K562 (cell line): ENCODE results near the gene ATP6V0D1. TPM values are rescaled to one million over a fixed set of nuclear protein-coding genes. Genes with fewer than 3 reads are reported as not detected.
A peak's percentile ranks its signal among the peaks of the same experiment; 100 is the strongest.

ENCODE experiments used
- ATAC-seq: fragments of 200-7000 bp; cut with Tn5 transposase; 3 replicates; pipeline ENCODE4 v1.9.1; 2020; ENCODE audit warnings: moderate library complexity
- BruUV-seq: library from RNA; stranded (reverse); fragments of 400-500 nt; replicated peaks from 2 replicates; lab custom pipeline; 2021; lab: Mats Ljungman, UMichigan
- CTCF ChIA-PET: fragments of 300-600 bp; formaldehyde crosslinking; extraction: SDS; loops from one replicate; lab custom pipeline; 2021; ENCODE audit warnings: low intra/inter-chr PET ratio; lab: Yijun Ruan, JAX
- POLR2A ChIA-PET: fragments of 300-600, 350-650 bp; sonication (Branson Sonifier 250); formaldehyde crosslinking; extraction: SDS; loops from one replicate; lab custom pipeline; 2021; ENCODE audit warnings: antibody characterized with exemption, inconsistent platforms; lab: Yijun Ruan, JAX
- DNase-seq, 4 experiments: peaks; one replicate each; pipeline versions ENCODE4 v3.0.0 to v3.0.0-alpha.2; 2011 to 2018; ENCODE audit warnings: low spot score in 3 of 4, mixed read lengths in 3 of 4; ENCODE audit errors: extremely low read depth in 1 of 4
- FAIRE-seq: peaks from 2 replicates; lab custom pipeline; 2011; peaks lifted over from hg19 to GRCh38; lab: Jason Lieb, UNC
- H2AFZ ChIP-seq: 2 replicates; pipeline ENCODE4 v1.6.0; 2011; ENCODE audit warnings: low read depth, low read length, control low read depth, inconsistent platforms
- H3K27ac ChIP-seq: fragments of 200-600 bp; 3 replicates; pipeline ENCODE4 v1.8.0; 2011; ENCODE audit warnings: low read depth, mild to moderate bottlenecking, control low read depth, inconsistent platforms, low read length, moderate library complexity, mixed read lengths; ENCODE audit errors: extremely low read depth
- H3K27me3 ChIP-seq, 2 experiments: fragments of 300-600 bp in 1 of 2; 2 replicates in 1 of 2; 3 replicates in 1 of 2; pipeline versions ENCODE4 v1.6.0 to v1.8.0; 2011; ENCODE audit warnings: inconsistent platforms in 2 of 2, low read length in 2 of 2, mild to moderate bottlenecking in 1 of 2, mixed read lengths in 1 of 2, moderate library complexity in 1 of 2; ENCODE audit not compliant: control insufficient read depth in 2 of 2, insufficient read depth in 2 of 2
- H3K36me3 ChIP-seq: fragments of 300-600 bp; 3 replicates; pipeline ENCODE4 v1.8.0; 2011; ENCODE audit warnings: mild to moderate bottlenecking, low read length, inconsistent platforms; ENCODE audit not compliant: control insufficient read depth, insufficient read depth
- H3K4me1 ChIP-seq, 2 experiments: fragments of 200-600 bp in 1 of 2; replicated peaks in 1 of 2; 2 replicates in 1 of 2; 3 replicates in 1 of 2; pipeline versions ENCODE4 v1.5.1 to v1.8.0; 2011; ENCODE audit warnings: inconsistent platforms in 2 of 2, low read length in 2 of 2, mild to moderate bottlenecking in 1 of 2, mixed read lengths in 1 of 2, moderate library complexity in 1 of 2; ENCODE audit not compliant: control insufficient read depth in 2 of 2, insufficient read depth in 2 of 2
- H3K4me2 ChIP-seq: 2 replicates; pipeline ENCODE4 v1.6.1; 2011; ENCODE audit warnings: low read length, control low read depth, inconsistent platforms, mixed read lengths; ENCODE audit not compliant: insufficient read depth
- H3K4me3 ChIP-seq: fragments of 200-600 bp; sonication (generic), shearing (Covaris generic); 2 replicates; pipeline ENCODE4 v1.5.1; 2016; ENCODE audit warnings: control low read depth, inconsistent platforms
- H3K79me2 ChIP-seq: fragments of 200-600 bp; 3 replicates; pipeline ENCODE4 v1.8.0; 2011; ENCODE audit warnings: low read length, inconsistent platforms; ENCODE audit not compliant: control insufficient read depth, insufficient read depth
- H3K9ac ChIP-seq, 2 experiments: 2 replicates each; pipeline versions ENCODE4 v1.6.0 to v1.6.1; 2011; ENCODE audit warnings: low read depth in 2 of 2, low read length in 2 of 2, control low read depth in 1 of 2, inconsistent platforms in 1 of 2, mild to moderate bottlenecking in 1 of 2, mixed read lengths in 1 of 2; ENCODE audit not compliant: insufficient read depth in 1 of 2
- H3K9me1 ChIP-seq: one replicate; pipeline ENCODE4 v1.6.0; 2011; ENCODE audit warnings: inconsistent platforms, mild to moderate bottlenecking, low read length, moderate library complexity; ENCODE audit not compliant: control insufficient read depth, insufficient read depth
- H3K9me3 ChIP-seq: replicated peaks from 2 replicates; pipeline ENCODE4 v1.5.1; 2011; ENCODE audit warnings: low read depth, low read length, inconsistent platforms; ENCODE audit not compliant: control insufficient read depth, insufficient read depth
- H4K20me1 ChIP-seq: replicated peaks from 2 replicates; pipeline ENCODE4 v1.6.1; 2011; ENCODE audit warnings: low read length, inconsistent platforms, mixed read lengths; ENCODE audit not compliant: control insufficient read depth, insufficient read depth
- CREB3L1 ChIP-seq: fragments of 450-650 bp; IDR thresholded peaks from 2 replicates; pipeline ENCODE4 v1.6.1; 2014; ENCODE audit warnings: low read depth, mild to moderate bottlenecking, moderate library complexity, borderline replicate concordance
- ESRRB ChIP-seq: fragments of 250-450 bp; sonication (Bioruptor Pico); IDR thresholded peaks from 2 replicates; pipeline ENCODE4 v1.5.0; 2020; ENCODE audit warnings: mild to moderate bottlenecking, moderate library complexity, borderline replicate concordance
- MEIS2 ChIP-seq: fragments of 450-650 bp; IDR thresholded peaks from 2 replicates; pipeline ENCODE4 v1.6.1; 2014; ENCODE audit warnings: mild to moderate bottlenecking; ENCODE audit not compliant: partially characterized antibody
- MLLT1 ChIP-seq, 2 experiments: fragments of 450-650 bp; IDR thresholded peaks; 2 replicates each; pipeline ENCODE4 v1.6.1; 2016
- MTA1 ChIP-seq: fragments of 450-650 bp; IDR thresholded peaks from 2 replicates; pipeline ENCODE4 v1.6.1; 2017; ENCODE audit warnings: borderline replicate concordance
- NFIX ChIP-seq: fragments of 250-450 bp; sonication (Bioruptor Pico); IDR thresholded peaks from 2 replicates; pipeline ENCODE4 v1.4.0; 2020; ENCODE audit warnings: low read depth, mild to moderate bottlenecking, moderate library complexity
- NR2C1 ChIP-seq, 2 experiments: fragments of 450-650 bp; IDR thresholded peaks; 2 replicates each; pipeline ENCODE4 v1.6.1; 2017; ENCODE audit warnings: mild to moderate bottlenecking in 2 of 2, antibody characterized with exemption in 1 of 2, inconsistent platforms in 1 of 2, missing compliant biosample characterization in 1 of 2, missing genetic modification characterization in 1 of 2
- ZNF197 ChIP-seq: fragments of 200-800 bp; sonication (Bioruptor generic); IDR thresholded peaks from 2 replicates; pipeline ENCODE4 v1.6.1; 2016; ENCODE audit warnings: low read depth, missing genetic modification characterization, missing compliant biosample characterization
- ZNF311 ChIP-seq: fragments of 250-450 bp; sonication (Bioruptor Pico); IDR thresholded peaks from 2 replicates; pipeline ENCODE4 v1.4.0; 2020; ENCODE audit warnings: mild to moderate bottlenecking, moderate library complexity
- ZNF445 ChIP-seq: fragments of 250-450 bp; sonication (Bioruptor Pico); IDR thresholded peaks from 2 replicates; pipeline ENCODE4 v1.4.0; 2020; ENCODE audit warnings: low read depth, mild to moderate bottlenecking, moderate library complexity
- ZNF518B ChIP-seq: fragments of 250-450 bp; sonication (Bioruptor Pico); IDR thresholded peaks from 2 replicates; pipeline ENCODE4 v1.5.0; 2021; ENCODE audit warnings: mild to moderate bottlenecking, moderate library complexity
- WGBS: fragments of 100-300 bp; shearing (Covaris generic); methylation state at CpG from one replicate; pipeline ENCODE4 v1.1.6; 2016; ENCODE audit warnings: low coverage, mixed read lengths; ENCODE audit not compliant: insufficient coverage; ENCODE audit errors: missing lambda C conversion rate; 5-methylcytosine and 5-hydroxymethylcytosine counted together
- in situ Hi-C: fragments of 300-500 bp; cut with MboI; formaldehyde crosslinking; loops from 4 replicates; pipeline ENCODE4 v1.15.0; 2018; ENCODE audit warnings: inconsistent platforms, mixed read lengths
- intact Hi-C: fragments of 100-400 bp; cut with micrococcal nuclease; formaldehyde crosslinking; loops from 2 replicates; pipeline ENCODE4 v1.14.2; 2022
- polyA plus RNA-seq, 8 experiments: library from polyadenylated mRNA; depleted of rRNA in 4 of 8; stranded (reverse) in 5 of 8; unstranded in 3 of 8; fragments of >200 nt; fragmentation: Nextera tagmentation in 2 of 8; fragmentation: Illumina TruSeq in 1 of 8; extraction: Ambion mirVana in 2 of 8; extraction: Trizol in 1 of 8; gene quantifications; 2 replicates each; pipeline versions ENCODE4 v1.2.1 to v1.2.3, GENCODE V29; 2011 to 2014; ENCODE audit warnings: inconsistent platforms in 1 of 8, missing spikeins in 1 of 8
- total RNA-seq, 7 experiments: library from RNA; depleted of rRNA in 6 of 7; stranded (reverse); fragments of >200 nt in 6 of 7; fragmentation: Illumina TruSeq in 2 of 7; extraction: Trizol in 2 of 7; gene quantifications; 2 replicates each; pipeline versions ENCODE4 v1.2.1 to v1.2.3, GENCODE V29; 2011 to 2021; ENCODE audit warnings: low replicate concordance in 1 of 7
- TF ChIP-seq, protein P1 (sequence below): fragments of 450-650 bp; IDR thresholded peaks from 2 replicates; pipeline ENCODE4 v1.6.1; 2016

ATP6V0D1 gene
- total and polyA plus RNA-seq, 9 of the 15 experiments (the other 6 are each of a cell fraction or from before 2014, with no cell fraction given) = 23.2 to 69.7 (median 45.6) TPM

DNA sequence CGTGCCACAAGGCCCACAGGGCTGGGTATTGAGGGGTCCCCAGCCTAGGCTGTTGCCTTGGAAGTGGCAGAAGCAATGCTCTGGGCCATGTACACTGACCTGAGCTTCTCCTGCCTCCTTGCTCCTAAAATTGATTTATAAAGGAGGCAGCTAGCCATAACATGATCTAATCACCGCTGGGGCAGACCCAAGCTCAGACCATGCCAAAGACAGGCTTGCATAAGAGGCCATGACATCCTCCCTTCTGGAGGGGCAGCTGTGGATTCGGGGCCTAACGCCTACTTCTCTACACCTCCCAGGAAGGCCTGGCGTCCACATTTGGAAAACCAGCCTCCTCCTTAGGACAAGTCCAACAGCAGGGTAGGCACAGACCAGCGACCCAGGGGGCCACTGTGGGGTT, 37.7 kb downstream of the ATP6V0D1 start (continued):
- TF ChIP-seq ZNF445 (CRISPR knock-in tag) = no peak
- TF ChIP-seq CREB3L1 = no peak
- no peak for TF ChIP-seq NFIX

DNA sequence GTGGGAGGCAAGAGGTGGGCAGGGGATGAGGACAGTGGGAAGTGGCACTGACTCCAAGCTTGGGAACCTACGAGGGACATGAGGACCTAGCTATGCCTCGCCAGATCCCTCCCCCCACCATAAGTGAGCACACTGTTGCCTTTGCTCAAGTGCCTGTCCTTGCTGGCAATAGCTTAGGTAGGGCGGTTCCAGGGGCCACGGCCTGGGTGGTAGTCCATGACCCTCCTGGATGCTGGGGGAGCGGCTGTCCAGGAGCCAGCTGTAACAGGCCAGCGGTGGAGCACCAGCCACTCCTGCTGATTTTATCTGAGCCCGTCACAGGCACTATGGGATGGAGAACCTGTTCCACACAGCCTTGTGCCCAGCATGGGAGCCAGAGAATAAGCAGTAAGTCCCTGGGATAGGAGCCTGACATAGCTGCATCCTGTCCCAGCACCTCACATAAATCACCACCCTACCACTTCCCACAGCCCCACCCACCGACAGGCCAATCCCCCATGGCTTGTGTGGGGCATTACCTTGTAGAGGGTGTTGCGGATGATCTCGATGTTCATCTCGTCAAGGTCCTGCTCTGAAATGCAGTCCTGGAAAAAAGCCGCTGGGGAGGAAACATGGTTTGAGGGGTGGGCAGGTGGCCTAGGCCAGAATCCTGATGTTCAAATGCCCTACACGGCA, 38.2 kb downstream of the ATP6V0D1 start:
- FAIRE-seq (no peak), DNase-seq (no peak), ATAC-seq (no peak)
- Histone ChIP-seq H4K20me1 (peaks cover 18% of the 10 kb centered on the region), H3K27me3 (no peaks in the 10 kb centered on the region), H3K4me3 (no peak overlapping the region), H3K9ac (no peak overlapping the region), H3K9me1 (no peaks in the 10 kb centered on the region), H2AFZ (no peak overlapping the region), H3K9me3 (no peaks in the 10 kb centered on the region), H3K4me2 (no peak overlapping the region), H3K79me2 (no peaks in the 10 kb centered on the region), H3K4me1 (peaks cover 0 to 37% of the 10 kb centered on the region in 2 experiments; a peak in 2 of 5 replicates), H3K36me3 (peaks cover 58% of the 10 kb centered on the region; the same call in 2 of the 3 replicates), H3K27ac (no peak overlapping the region)
- ChIA-PET POLR2A (interaction anchor here (0.7 to 1.3 kb wide), 3 partner anchors 9 to 268 kb away, joined by 3 read pairs; no protein-coding TSS in a partner anchor), CTCF (no interaction called here)
- in situ Hi-C loops (no loop called here), intact Hi-C loops (no loop called here)
- WGBS = 77% methylated on average over 12 of the region's 13 CpGs
- BruUV-seq = no TSS peak
- TF ChIP-seq ZNF197 (CRISPR knock-in tag) (no peak), MEIS2 (peak; percentile 27), ZNF518B (CRISPR knock-in tag) (no peak), NR2C1 (IDR thresholded peaks at IDR 0.05) (no peak), NR2C1 (tag; IDR thresholded peaks at IDR 0.05) (no peak), MTA1 (no peak), ZNF311 (CRISPR knock-in tag) (no peak), MLLT1 (IDR thresholded peaks at IDR 0.05) (no peak), ESRRB (CRISPR knock-in tag) (no peak)
- TF ChIP-seq, protein P1, sequence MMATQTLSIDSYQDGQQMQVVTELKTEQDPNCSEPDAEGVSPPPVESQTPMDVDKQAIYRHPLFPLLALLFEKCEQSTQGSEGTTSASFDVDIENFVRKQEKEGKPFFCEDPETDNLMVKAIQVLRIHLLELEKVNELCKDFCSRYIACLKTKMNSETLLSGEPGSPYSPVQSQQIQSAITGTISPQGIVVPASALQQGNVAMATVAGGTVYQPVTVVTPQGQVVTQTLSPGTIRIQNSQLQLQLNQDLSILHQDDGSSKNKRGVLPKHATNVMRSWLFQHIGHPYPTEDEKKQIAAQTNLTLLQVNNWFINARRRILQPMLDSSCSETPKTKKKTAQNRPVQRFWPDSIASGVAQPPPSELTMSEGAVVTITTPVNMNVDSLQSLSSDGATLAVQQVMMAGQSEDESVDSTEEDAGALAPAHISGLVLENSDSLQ = peak; percentile 57
